ENCODE measurements around the gene ZBTB37.

Gene ZBTB37

GRCh38 chr1:173888749-173889148, 20.6 kb downstream of the ZBTB37 start:
- FAIRE-seq = peak; percentile 25
- TF ChIP-seq CTCF (IDR thresholded peaks at IDR 0.05; ENCODE audit: insufficient read depth, missing control alignments) = no peak
- DNase-seq (ENCODE audit: insufficient read length, low spot score) = no peak

- DNase-seq (ENCODE audit: insufficient read length, low spot score) (no peak), FAIRE-seq (no peak)
- TF ChIP-seq CTCF (IDR thresholded peaks at IDR 0.05; ENCODE audit: insufficient read depth, missing control alignments) = no peak
These were observed 21.7 kb downstream of the ZBTB37 start for GRCh38 chr1:173889885-173890284.

- DNase-seq (ENCODE audit: insufficient read length, low spot score) (no peak), FAIRE-seq (no peak)
- TF ChIP-seq CTCF (IDR thresholded peaks at IDR 0.05; ENCODE audit: insufficient read depth, missing control alignments) = no peak
These were observed 25.4 kb downstream of the ZBTB37 start for GRCh38 chr1:173893611-173894010.

GRCh38 chr1:173894189-173894588, 26.0 kb downstream of the ZBTB37 start:
- no peak for DNase-seq (ENCODE audit: insufficient read length, low spot score)
- no peak for TF ChIP-seq CTCF (IDR thresholded peaks at IDR 0.05; ENCODE audit: insufficient read depth, missing control alignments)
- FAIRE-seq = peak; percentile 35

- peak; percentile 77 for FAIRE-seq
- TF ChIP-seq CTCF (IDR thresholded peaks at IDR 0.05; ENCODE audit: insufficient read depth, missing control alignments) = no peak
- DNase-seq (ENCODE audit: insufficient read length, low spot score) = no peak
These were observed 32.2 kb downstream of the ZBTB37 start for GRCh38 chr1:173900427-173900826.

- TF ChIP-seq CTCF (IDR thresholded peaks at IDR 0.05; ENCODE audit: insufficient read depth, missing control alignments) = no peak
- FAIRE-seq (no peak), DNase-seq (ENCODE audit: insufficient read length, low spot score) (no peak)
These were observed 32.8 kb downstream of the ZBTB37 start for GRCh38 chr1:173900992-173901391.

GRCh38 chr1:173903827-173904531, 35.8 kb downstream of the ZBTB37 start:
- TF ChIP-seq CTCF (IDR thresholded peaks at IDR 0.05; ENCODE audit: insufficient read depth, missing control alignments) = no peak
- no peak for FAIRE-seq
- no peak for DNase-seq (ENCODE audit: insufficient read length, low spot score)
